Stimulated activated naive B cell treated with anti-CD40 and anti-IgM and Interleukin-4, amounts not matched to agents 10 μg/mL and 1 μg/mL and 100 μg/mL, for 72 hours (primary cell): ENCODE data around the gene LRMDA.

Experiments
- ATAC-seq, 2 donors: fragments of 150-1000 bp; cut with Tn5 transposase; replicated peaks; 2 replicates each; pipeline ENCODE4 v1.10.0; 2021; ENCODE audit warnings: moderate library complexity in 1 of 2
- DNase-seq: peaks from one replicate; pipeline ENCODE4 v3.0.0; 2021
- H3K27ac Mint-ChIP-seq: one replicate; pipeline ENCODE4 v1.8.0; 2022; ENCODE audit warnings: mild to moderate bottlenecking, mixed read lengths
- H3K27me3 Mint-ChIP-seq, 2 donors: one replicate each; pipeline ENCODE4 v1.8.0; 2022; ENCODE audit warnings: mixed read lengths in 2 of 2
- H3K36me3 Mint-ChIP-seq, 2 donors: one replicate each; pipeline ENCODE4 v1.8.0; 2022; ENCODE audit warnings: mixed read lengths in 2 of 2, mild to moderate bottlenecking in 1 of 2
- H3K4me1 Mint-ChIP-seq, 2 donors: one replicate each; pipeline ENCODE4 v1.8.0; 2022; ENCODE audit warnings: mixed read lengths in 2 of 2, mild to moderate bottlenecking in 1 of 2
- H3K4me3 Mint-ChIP-seq, 2 donors: one replicate each; pipeline ENCODE4 v1.8.0; 2022; ENCODE audit warnings: mild to moderate bottlenecking in 2 of 2, mixed read lengths in 2 of 2, moderate library complexity in 1 of 2
- H3K9me3 Mint-ChIP-seq, 2 donors: one replicate each; pipeline ENCODE4 v1.8.0; 2022; ENCODE audit warnings: mixed read lengths in 2 of 2, mild to moderate bottlenecking in 1 of 2

Gene LRMDA

GRCh38 chr10:75940742-75941141 lies 509.3 kb downstream of the LRMDA start:
- Mint-ChIP-seq H3K9me3 (peaks cover 12 to 14% of the 10 kb centered on the region in 2 donors), H3K4me1 (no peaks in the 10 kb centered on the region), H3K36me3 (no peaks in the 10 kb centered on the region), H3K27me3 (peaks cover 0 to 7% of the 10 kb centered on the region in 2 donors), H3K4me3 (no peak overlapping the region), H3K27ac (no peak overlapping the region)
- DNase-seq (no peak), ATAC-seq (no peak)

DNA sequence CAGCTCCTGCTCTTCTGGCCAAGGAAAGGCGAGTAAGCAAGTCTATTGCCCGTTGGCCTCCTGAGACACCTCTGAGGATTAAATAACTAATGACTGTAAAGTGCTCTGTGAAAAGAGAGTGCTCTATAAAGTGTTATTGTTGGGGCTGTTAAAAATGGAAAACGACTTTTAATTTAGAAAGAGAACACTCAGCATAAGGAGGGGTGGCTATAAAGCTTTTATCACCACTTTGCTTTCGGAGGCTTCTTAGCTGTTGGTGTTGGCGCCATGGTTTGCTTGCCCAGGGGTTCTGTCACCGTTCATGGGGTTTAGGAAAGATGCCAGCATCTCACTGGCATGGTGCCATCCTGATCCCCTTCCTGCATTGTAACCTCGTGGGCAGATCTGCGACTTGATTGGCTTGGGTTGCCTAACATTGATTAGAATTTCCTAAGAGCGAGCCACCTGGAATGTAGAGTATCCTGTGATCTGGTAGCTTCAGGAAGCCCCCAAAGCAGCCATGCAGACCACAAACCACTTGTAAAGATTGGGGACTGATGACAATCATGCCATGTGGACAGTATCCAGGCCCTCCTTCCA lies 509.9 kb downstream of the LRMDA start:
- H3K27me3 Mint-ChIP-seq = peaks cover 0 to 7% of the 10 kb centered on the region in 2 donors
- no peaks in the 10 kb centered on the region for H3K4me1 Mint-ChIP-seq
- no peak overlapping the region for H3K27ac Mint-ChIP-seq
- peaks cover 13 to 14% of the 10 kb centered on the region in 2 donors for H3K9me3 Mint-ChIP-seq
- ATAC-seq (no peak), DNase-seq (no peak)
- H3K36me3 Mint-ChIP-seq = no peaks in the 10 kb centered on the region
- no peak overlapping the region for H3K4me3 Mint-ChIP-seq

DNA sequence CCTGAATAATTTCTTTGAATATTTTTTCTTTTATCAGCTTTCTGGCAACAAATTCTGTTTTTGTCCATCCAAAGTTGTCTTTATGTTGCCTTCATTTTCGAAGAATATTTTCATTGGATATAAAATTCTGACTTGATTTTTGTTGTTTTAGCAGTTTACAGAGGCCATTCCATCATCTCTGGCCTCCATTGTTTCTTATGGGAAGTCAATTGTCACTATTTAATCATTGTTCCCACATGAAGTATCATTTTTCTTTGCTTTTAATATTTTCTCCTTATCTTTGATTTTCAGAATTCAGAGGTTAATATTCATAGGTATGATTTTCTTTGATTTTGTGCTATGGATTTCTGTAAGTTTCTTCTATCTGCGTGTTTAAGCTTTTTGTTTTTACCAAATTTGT lies 512.6 kb downstream of the LRMDA start:
- H3K36me3 Mint-ChIP-seq = no peaks in the 10 kb centered on the region
- DNase-seq = no peak
- no peak overlapping the region for H3K27ac Mint-ChIP-seq
- no peak for ATAC-seq
- peaks cover 0 to 7% of the 10 kb centered on the region in 2 donors for H3K27me3 Mint-ChIP-seq
- no peaks in the 10 kb centered on the region for H3K4me1 Mint-ChIP-seq
- no peak overlapping the region for H3K4me3 Mint-ChIP-seq
- peaks cover 10 to 14% of the 10 kb centered on the region in 2 donors for H3K9me3 Mint-ChIP-seq

DNA sequence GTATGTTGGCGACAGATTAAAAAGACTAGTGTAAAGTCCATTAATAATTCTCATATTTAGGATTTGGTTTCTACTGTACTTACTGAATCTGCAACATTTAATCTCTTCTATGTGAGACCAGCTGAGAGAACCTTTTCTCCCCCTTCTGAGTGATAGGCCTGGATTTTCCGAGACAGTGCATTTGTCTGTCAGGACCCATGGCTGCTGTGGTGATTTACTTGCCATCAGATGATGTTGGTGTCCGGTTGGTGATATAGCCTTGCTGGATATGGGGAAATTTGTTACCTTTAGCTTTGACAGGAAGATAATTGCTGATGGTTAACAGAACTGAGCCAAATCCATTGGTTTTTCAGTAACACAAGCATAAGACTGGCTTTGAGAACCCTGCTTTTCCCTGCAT lies 517.2 kb downstream of the LRMDA start:
- Mint-ChIP-seq H3K27ac (no peak overlapping the region), H3K9me3 (peaks cover 10 to 14% of the 10 kb centered on the region in 2 donors), H3K36me3 (no peaks in the 10 kb centered on the region), H3K4me1 (no peaks in the 10 kb centered on the region), H3K4me3 (no peak overlapping the region), H3K27me3 (peaks cover 0 to 7% of the 10 kb centered on the region in 2 donors)
- DNase-seq = no peak
- no peak for ATAC-seq

DNA sequence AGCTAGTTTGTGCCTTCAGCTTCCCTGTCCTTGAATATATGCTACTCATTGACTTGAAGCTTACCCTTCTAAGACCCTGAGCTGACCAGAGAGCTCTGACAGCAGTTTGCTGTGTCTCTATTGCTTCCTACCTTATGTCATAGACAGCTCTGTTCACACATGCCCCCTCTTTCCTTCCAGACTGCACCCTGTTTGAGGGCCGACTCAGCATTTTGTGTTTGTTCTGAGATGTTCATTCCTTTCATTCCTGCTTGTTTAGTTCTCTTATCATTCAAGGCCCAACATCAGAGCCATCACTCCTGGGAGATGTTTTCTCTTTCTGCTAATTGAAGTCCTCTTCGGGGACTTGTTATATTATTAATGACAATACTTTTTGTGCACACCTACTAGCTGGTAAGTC lies 518.9 kb downstream of the LRMDA start:
- H3K4me3 Mint-ChIP-seq = no peak overlapping the region
- no peaks in the 10 kb centered on the region for H3K27me3 Mint-ChIP-seq
- DNase-seq (no peak), ATAC-seq (no peak)
- H3K36me3 Mint-ChIP-seq = no peaks in the 10 kb centered on the region
- H3K27ac Mint-ChIP-seq = no peak overlapping the region
- peaks cover 1 to 2% of the 10 kb centered on the region in 2 donors for H3K9me3 Mint-ChIP-seq
- no peaks in the 10 kb centered on the region for H3K4me1 Mint-ChIP-seq

DNA sequence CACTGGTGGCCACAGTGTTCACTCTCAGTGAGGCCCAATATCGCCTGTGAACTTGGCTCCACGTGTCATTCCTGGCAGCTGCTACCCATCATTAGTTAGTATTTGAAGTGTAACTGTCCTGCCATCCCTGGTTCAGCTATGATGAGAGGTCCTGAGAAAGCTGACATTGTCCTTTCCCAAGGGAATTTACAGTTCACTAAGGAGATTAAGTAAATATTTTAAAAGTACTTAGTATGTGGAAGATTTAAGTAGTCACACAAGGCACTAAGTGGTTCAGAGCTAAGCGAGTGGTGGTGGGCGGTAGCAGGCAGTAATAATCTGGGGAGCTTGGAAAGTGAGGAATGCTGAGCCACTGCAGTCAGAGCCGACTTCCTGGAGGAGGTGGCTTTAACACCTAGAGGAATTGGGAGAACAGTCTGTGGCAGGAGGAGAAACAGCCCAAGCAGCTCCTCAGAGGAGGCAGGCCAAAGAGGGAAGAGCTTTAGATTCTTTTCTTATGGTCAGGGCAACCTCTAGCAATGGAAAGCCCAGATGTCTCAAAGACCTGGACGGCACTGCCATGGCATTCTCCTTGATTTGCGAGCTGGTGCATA lies 519.7 kb downstream of the LRMDA start:
- no peak for ATAC-seq
- no peaks in the 10 kb centered on the region for H3K27me3 Mint-ChIP-seq
- no peaks in the 10 kb centered on the region for H3K4me1 Mint-ChIP-seq
- H3K36me3 Mint-ChIP-seq = no peaks in the 10 kb centered on the region
- peaks cover 0 to 1% of the 10 kb centered on the region in 2 donors for H3K9me3 Mint-ChIP-seq
- no peak overlapping the region for H3K4me3 Mint-ChIP-seq
- DNase-seq = no peak
- H3K27ac Mint-ChIP-seq = no peak overlapping the region

GRCh38 chr10:75951627-75952026 lies 520.2 kb downstream of the LRMDA start:
- no peak overlapping the region for H3K4me3 Mint-ChIP-seq
- H3K4me1 Mint-ChIP-seq = no peaks in the 10 kb centered on the region
- peaks cover 0 to 2% of the 10 kb centered on the region in 2 donors for H3K9me3 Mint-ChIP-seq
- H3K27ac Mint-ChIP-seq = no peak overlapping the region
- H3K27me3 Mint-ChIP-seq = no peaks in the 10 kb centered on the region
- DNase-seq (no peak), ATAC-seq (no peak)
- H3K36me3 Mint-ChIP-seq = no peaks in the 10 kb centered on the region

- ATAC-seq = no peak
Measured at GRCh38 chr10:75952093-75952492, 520.7 kb downstream of the LRMDA start.

GRCh38 chr10:75954486-75954885 lies 523.1 kb downstream of the LRMDA start:
- ATAC-seq = no peak
- no peak for DNase-seq
- no peak overlapping the region for H3K4me3 Mint-ChIP-seq
- peaks cover 4 to 5% of the 10 kb centered on the region in 2 donors for H3K9me3 Mint-ChIP-seq
- no peaks in the 10 kb centered on the region for H3K36me3 Mint-ChIP-seq
- no peaks in the 10 kb centered on the region for H3K4me1 Mint-ChIP-seq
- no peak overlapping the region for H3K27ac Mint-ChIP-seq
- H3K27me3 Mint-ChIP-seq = no peaks in the 10 kb centered on the region

More at GRCh38 chr10:75952093-75952492, 520.7 kb downstream of the LRMDA start:
- no peak for DNase-seq
- H3K4me1 Mint-ChIP-seq = no peaks in the 10 kb centered on the region
- H3K27me3 Mint-ChIP-seq = no peaks in the 10 kb centered on the region
- no peak overlapping the region for H3K27ac Mint-ChIP-seq
- no peaks in the 10 kb centered on the region for H3K36me3 Mint-ChIP-seq
- no peak overlapping the region for H3K4me3 Mint-ChIP-seq
- peaks cover 0 to 3% of the 10 kb centered on the region in 2 donors for H3K9me3 Mint-ChIP-seq

- no peaks in the 10 kb centered on the region for H3K36me3 Mint-ChIP-seq
- DNase-seq (no peak), ATAC-seq (no peak)
- no peak overlapping the region for H3K4me3 Mint-ChIP-seq
- no peak overlapping the region for H3K27ac Mint-ChIP-seq
- peaks cover 4 to 5% of the 10 kb centered on the region in 2 donors for H3K9me3 Mint-ChIP-seq
- no peaks in the 10 kb centered on the region for H3K27me3 Mint-ChIP-seq
- no peaks in the 10 kb centered on the region for H3K4me1 Mint-ChIP-seq
Measured at GRCh38 chr10:75955973-75956502, 524.6 kb downstream of the LRMDA start.

DNA sequence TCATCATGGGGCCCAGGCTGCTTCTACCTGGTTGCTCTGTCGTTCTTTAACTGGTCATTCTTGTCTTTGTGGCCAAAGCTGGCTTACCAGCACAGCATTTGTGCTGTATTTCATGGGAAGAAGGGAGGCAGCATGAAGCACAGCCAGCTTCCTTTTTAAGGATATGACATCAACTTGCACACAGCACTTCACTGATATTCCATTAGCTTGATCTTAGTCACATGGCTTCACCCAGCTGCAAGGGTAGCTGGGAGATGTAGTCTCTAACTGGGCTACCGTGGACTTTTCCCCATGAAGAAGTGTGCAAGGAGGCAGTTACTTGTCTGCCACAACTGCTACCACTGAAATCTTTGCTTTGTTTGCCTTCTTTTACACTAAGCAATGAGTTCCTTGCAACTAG lies 525.2 kb downstream of the LRMDA start:
- DNase-seq = no peak

GRCh38 chr10:75957314-75958120 lies 526.1 kb downstream of the LRMDA start:
- ATAC-seq (no peak), DNase-seq (no peak)
- H3K27me3 Mint-ChIP-seq = no peaks in the 10 kb centered on the region
- H3K27ac Mint-ChIP-seq = no peak overlapping the region
- H3K36me3 Mint-ChIP-seq = no peaks in the 10 kb centered on the region
- no peak overlapping the region for H3K4me3 Mint-ChIP-seq
- no peaks in the 10 kb centered on the region for H3K4me1 Mint-ChIP-seq
- peaks cover 4 to 5% of the 10 kb centered on the region in 2 donors for H3K9me3 Mint-ChIP-seq

More for the DNA sequence above, 525.2 kb downstream of the LRMDA start:
- H3K36me3 Mint-ChIP-seq = no peaks in the 10 kb centered on the region
- no peak overlapping the region for H3K27ac Mint-ChIP-seq
- no peak overlapping the region for H3K4me3 Mint-ChIP-seq
- H3K4me1 Mint-ChIP-seq = no peaks in the 10 kb centered on the region
- no peaks in the 10 kb centered on the region for H3K27me3 Mint-ChIP-seq
- no peak for ATAC-seq
- peaks cover 4 to 5% of the 10 kb centered on the region in 2 donors for H3K9me3 Mint-ChIP-seq

DNA sequence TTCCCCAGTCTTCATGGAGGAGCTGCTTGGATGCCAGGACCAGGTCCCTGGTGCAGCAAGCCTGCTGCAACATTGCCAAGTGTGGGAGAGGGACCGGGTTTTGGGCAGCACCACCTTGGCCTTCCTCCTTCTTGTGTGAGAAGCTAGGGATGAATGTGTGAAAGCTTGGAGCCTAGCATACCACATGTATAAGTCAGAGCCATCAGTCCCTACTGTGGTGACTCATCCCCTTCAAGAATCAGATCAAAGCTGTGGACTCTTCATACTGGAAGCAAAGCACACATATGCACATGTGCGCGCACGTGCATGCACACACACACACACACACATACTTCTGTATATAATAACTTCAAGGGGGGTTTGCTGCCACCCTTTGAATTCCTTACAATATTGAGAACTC lies 527.8 kb downstream of the LRMDA start:
- H3K27ac Mint-ChIP-seq = no peak overlapping the region
- peaks cover 4 to 5% of the 10 kb centered on the region in 2 donors for H3K9me3 Mint-ChIP-seq
- H3K36me3 Mint-ChIP-seq = no peaks in the 10 kb centered on the region
- H3K4me3 Mint-ChIP-seq = no peak overlapping the region
- ATAC-seq (no peak), DNase-seq (no peak)
- no peaks in the 10 kb centered on the region for H3K27me3 Mint-ChIP-seq
- H3K4me1 Mint-ChIP-seq = no peaks in the 10 kb centered on the region

DNA sequence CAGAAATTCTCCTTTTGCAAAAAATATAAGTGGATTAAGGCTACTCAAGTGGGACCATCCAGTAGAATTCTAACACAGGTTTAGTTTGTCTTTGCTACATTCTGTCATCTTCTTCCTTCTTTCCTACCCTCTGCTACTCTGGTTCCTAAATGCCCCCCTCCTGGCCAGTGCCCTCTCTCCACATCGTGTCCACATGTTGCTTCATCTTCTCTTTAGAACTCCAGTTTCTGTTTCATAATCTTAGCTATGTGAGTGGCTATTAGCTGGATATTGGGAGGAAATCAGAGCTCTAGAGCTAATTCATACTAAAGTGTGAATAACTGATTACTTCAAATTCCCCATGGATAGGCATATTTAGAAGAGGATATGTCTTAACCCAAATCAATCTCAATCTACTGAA lies 528.5 kb downstream of the LRMDA start:
- no peak for ATAC-seq
- Mint-ChIP-seq H3K27ac (no peak overlapping the region), H3K27me3 (no peaks in the 10 kb centered on the region), H3K9me3 (peaks cover 4 to 5% of the 10 kb centered on the region in 2 donors), H3K4me3 (no peak overlapping the region), H3K36me3 (no peaks in the 10 kb centered on the region), H3K4me1 (no peaks in the 10 kb centered on the region)
- DNase-seq = no peak
